Measurements from ENCODE around the gene NUDT5. TPM values are rescaled to one million over a fixed set of nuclear protein-coding genes. Genes with fewer than 3 reads are reported as not detected.

Gene NUDT5
- total and polyA plus RNA-seq, 7 experiments from 2014 or later = 24.5 to 89.4 (median 47.4) TPM

- intact Hi-C loops (cut with micrococcal nuclease) = no loop called here
- H3K27ac ChIP-seq (ENCODE audit: low read depth, low read length) = no peak overlapping the region
- Mint-ChIP-seq H3K9me3 (peaks cover 0 to 1% (median 0%) of the 10 kb centered on the region in 11 donors), H3K4me1 (peaks cover 0 to 13% (median 4%) of the 10 kb centered on the region in 7 donors), H3K4me3 (no peak overlapping the region), H3K36me3 (peaks cover 18 to 57% (median 34%) of the 10 kb centered on the region in 5 donors), H3K27ac (peak overlapping the region in 2 of 9 donors; percentile 45 to 52), H3K27me3 (no peaks in the 10 kb centered on the region)
- ChIA-PET POLR2A (interaction anchor here (0.6 kb wide), 1 partner anchor 876 kb away, joined by 4 read pairs; no protein-coding TSS in a partner anchor), CTCF (interaction anchor here (0.6 kb wide), 1 partner anchor 544 kb away, joined by 3 read pairs; no protein-coding TSS in a partner anchor)
- no peak for ATAC-seq
- no peaks in the 10 kb centered on the region for H3K4me1 ChIP-seq (ENCODE audit: control insufficient read depth in 2 of 2, insufficient read depth in 2 of 2, low read length in 2 of 2)
- H3K9me3 ChIP-seq (ENCODE audit: control insufficient read depth in 2 of 3, low read length in 3 of 3) = no peaks in the 10 kb centered on the region
- no peak for DNase-seq
- H3K36me3 ChIP-seq (ENCODE audit: control insufficient read depth in 2 of 3, insufficient read depth in 3 of 3, low read length in 3 of 3) = peaks cover 1 to 64% (median 5%) of the 10 kb centered on the region in 3 experiments
- no peak overlapping the region for H3K4me3 ChIP-seq (ENCODE audit: low read length)
- no peaks in the 10 kb centered on the region for H3K27me3 ChIP-seq (ENCODE audit: control insufficient read depth in 2 of 2, insufficient read depth in 2 of 2, low read length in 2 of 2)
Observed at GRCh38 chr10:12221323-12222298, 25.9 kb upstream of the NUDT5 start.

GRCh38 chr10:12218991-12219390 is 23.3 kb upstream of the NUDT5 start:
- Histone ChIP-seq H3K27me3 (ENCODE audit: control insufficient read depth in 2 of 2, insufficient read depth in 2 of 2, low read length in 2 of 2) (no peaks in the 10 kb centered on the region), H3K9me3 (ENCODE audit: control insufficient read depth in 2 of 3, low read length in 3 of 3) (no peaks in the 10 kb centered on the region), H3K4me3 (ENCODE audit: low read length) (no peak overlapping the region), H3K27ac (ENCODE audit: low read depth, low read length) (no peak overlapping the region), H3K36me3 (ENCODE audit: control insufficient read depth in 2 of 3, insufficient read depth in 3 of 3, low read length in 3 of 3) (peaks cover 3 to 57% (median 5%) of the 10 kb centered on the region in 3 experiments), H3K4me1 (ENCODE audit: control insufficient read depth in 2 of 2, insufficient read depth in 2 of 2, low read length in 2 of 2) (no peaks in the 10 kb centered on the region)
- intact Hi-C loops (cut with micrococcal nuclease) = no loop called here
- DNase-seq = no peak
- CTCF ChIA-PET = no interaction called here
- no peaks in the 10 kb centered on the region for H3K9me3 Mint-ChIP-seq
- peaks cover 19 to 43% (median 28%) of the 10 kb centered on the region in 5 donors for H3K36me3 Mint-ChIP-seq
- no peaks in the 10 kb centered on the region for H3K27me3 Mint-ChIP-seq
- H3K27ac Mint-ChIP-seq = peak overlapping the region in 1 of 9 donors; percentile 41
- POLR2A ChIA-PET = no interaction called here
- H3K4me3 Mint-ChIP-seq = no peak overlapping the region
- peaks cover 9 to 36% (median 20%) of the 10 kb centered on the region in 7 donors for H3K4me1 Mint-ChIP-seq
- no peak for ATAC-seq

- ChIA-PET POLR2A (interaction anchor here (0.7 to 1.8 kb wide), 5 partner anchors 16 to 186 kb away, joined by 3 to 5 read pairs (median 4); partner anchors contain the start of genes CDC123 and NUDT5), CTCF (interaction anchor here (0.6 to 3.4 kb wide), 14 partner anchors 10 to 687 kb away, joined by 3 to 17 read pairs (median 4); partner anchors contain the start of genes CDC123 and NUDT5)
- Histone ChIP-seq H3K27me3 (ENCODE audit: control insufficient read depth in 2 of 2, insufficient read depth in 2 of 2, low read length in 2 of 2) (no peaks in the 10 kb centered on the region), H3K27ac (ENCODE audit: low read depth, low read length) (peak overlapping the region; percentile 38), H3K4me3 (ENCODE audit: low read length) (no peak overlapping the region), H3K36me3 (ENCODE audit: control insufficient read depth in 2 of 3, insufficient read depth in 3 of 3, low read length in 3 of 3) (peaks cover 8 to 60% (median 17%) of the 10 kb centered on the region in 3 experiments), H3K9me3 (ENCODE audit: control insufficient read depth in 2 of 3, low read length in 3 of 3) (no peaks in the 10 kb centered on the region), H3K4me1 (ENCODE audit: control insufficient read depth in 2 of 2, insufficient read depth in 2 of 2, low read length in 2 of 2) (no peaks in the 10 kb centered on the region)
- Mint-ChIP-seq H3K36me3 (peaks cover 23 to 42% (median 33%) of the 10 kb centered on the region in 5 donors), H3K27ac (peak overlapping the region; percentile 73 to 96 (median 87)), H3K27me3 (no peaks in the 10 kb centered on the region), H3K9me3 (no peaks in the 10 kb centered on the region), H3K4me3 (peak overlapping the region; percentile 61 to 84 (median 72)), H3K4me1 (peaks cover 5 to 37% (median 20%) of the 10 kb centered on the region in 7 donors)
- DNase-seq (peak in 7 of 9 donors; percentile 27 to 62 (median 47)), ATAC-seq (peak; percentile 69)
- intact Hi-C loops (cut with micrococcal nuclease) = loop anchor here (1.0 to 2.0 kb wide), 6 partner anchors 18 to 688 kb away; partner anchors contain the start of genes CDC123 (in 1 of the 2) and NUDT5 (in 1 of the 2)
Observed at GRCh38 chr10:12214763-12215218, 19.1 kb upstream of the NUDT5 start.

- intact Hi-C loops (cut with micrococcal nuclease) = loop anchor here (1.0 to 2.0 kb wide), 5 partner anchors 19 to 688 kb away; partner anchors contain the start of gene NUDT5 (in 1 of the 2)
- peaks cover 5 to 36% (median 21%) of the 10 kb centered on the region in 7 donors for H3K4me1 Mint-ChIP-seq
- H3K36me3 ChIP-seq (ENCODE audit: control insufficient read depth in 2 of 3, insufficient read depth in 3 of 3, low read length in 3 of 3) = peaks cover 8 to 58% (median 17%) of the 10 kb centered on the region in 3 experiments
Observed at GRCh38 chr10:12214093-12214492, 18.4 kb upstream of the NUDT5 start.

GRCh38 chr10:12213621-12214020 is 17.9 kb upstream of the NUDT5 start:
- CTCF ChIA-PET = interaction anchor here (3.4 kb wide), 1 partner anchor 442 kb away, joined by 17 read pairs; no protein-coding TSS in a partner anchor
- H3K4me1 Mint-ChIP-seq = peaks cover 10 to 36% (median 26%) of the 10 kb centered on the region in 7 donors
- intact Hi-C loops (cut with micrococcal nuclease) = loop anchor here (1.0 to 2.0 kb wide), 5 partner anchors 19 to 689 kb away; partner anchors contain the start of gene NUDT5 (in 1 of the 2)

More at GRCh38 chr10:12214093-12214492, 18.4 kb upstream of the NUDT5 start:
- DNase-seq (no peak), ATAC-seq (no peak)
- no peaks in the 10 kb centered on the region for H3K9me3 ChIP-seq (ENCODE audit: control insufficient read depth in 2 of 3, low read length in 3 of 3)
- POLR2A ChIA-PET = interaction anchor here (1.8 kb wide), 1 partner anchor 18 kb away, joined by 5 read pairs; the partner anchor contains the start of genes CDC123 and NUDT5
- Mint-ChIP-seq H3K36me3 (peaks cover 23 to 42% (median 31%) of the 10 kb centered on the region in 5 donors), H3K4me3 (peak overlapping the region in 2 of 10 donors; percentile 79 to 84), H3K27me3 (no peaks in the 10 kb centered on the region), H3K27ac (peak overlapping the region in 6 of 9 donors; percentile 28 to 94 (median 80)), H3K9me3 (no peaks in the 10 kb centered on the region)
- no peak overlapping the region for H3K4me3 ChIP-seq (ENCODE audit: low read length)
- no peak overlapping the region for H3K27ac ChIP-seq (ENCODE audit: low read depth, low read length)
- H3K4me1 ChIP-seq (ENCODE audit: control insufficient read depth in 2 of 2, insufficient read depth in 2 of 2, low read length in 2 of 2) = no peaks in the 10 kb centered on the region
- CTCF ChIA-PET = interaction anchor here (0.6 to 3.4 kb wide), 7 partner anchors 17 to 442 kb away, joined by 3 to 17 read pairs (median 4); partner anchors contain the start of genes CDC123 and NUDT5
- no peaks in the 10 kb centered on the region for H3K27me3 ChIP-seq (ENCODE audit: control insufficient read depth in 2 of 2, insufficient read depth in 2 of 2, low read length in 2 of 2)

GRCh38 chr10:12212454-12212853 is 16.8 kb upstream of the NUDT5 start:
- H3K27me3 Mint-ChIP-seq = no peaks in the 10 kb centered on the region
- no peak overlapping the region for H3K4me3 ChIP-seq (ENCODE audit: low read length)
- ChIA-PET CTCF (no interaction called here), POLR2A (interaction anchor here (0.7 kb wide), 1 partner anchor 17 kb away, joined by 3 read pairs; the partner anchor contains the start of genes CDC123 and NUDT5)
- no peaks in the 10 kb centered on the region for H3K27me3 ChIP-seq (ENCODE audit: control insufficient read depth in 2 of 2, insufficient read depth in 2 of 2, low read length in 2 of 2)
- ATAC-seq (no peak), DNase-seq (no peak)
- peaks cover 18 to 43% (median 28%) of the 10 kb centered on the region in 5 donors for H3K36me3 Mint-ChIP-seq
- peak overlapping the region in 1 of 9 donors; percentile 15 for H3K27ac Mint-ChIP-seq
- H3K36me3 ChIP-seq (ENCODE audit: control insufficient read depth in 2 of 3, insufficient read depth in 3 of 3, low read length in 3 of 3) = peaks cover 8 to 58% (median 19%) of the 10 kb centered on the region in 3 experiments
- H3K4me1 ChIP-seq (ENCODE audit: control insufficient read depth in 2 of 2, insufficient read depth in 2 of 2, low read length in 2 of 2) = no peaks in the 10 kb centered on the region
- intact Hi-C loops (cut with micrococcal nuclease) = no loop called here
- no peak overlapping the region for H3K4me3 Mint-ChIP-seq
- H3K9me3 Mint-ChIP-seq = no peaks in the 10 kb centered on the region
- no peak overlapping the region for H3K27ac ChIP-seq (ENCODE audit: low read depth, low read length)
- peaks cover 15 to 41% (median 35%) of the 10 kb centered on the region in 7 donors for H3K4me1 Mint-ChIP-seq
- H3K9me3 ChIP-seq (ENCODE audit: control insufficient read depth in 2 of 3, low read length in 3 of 3) = no peaks in the 10 kb centered on the region

More at GRCh38 chr10:12213621-12214020, 17.9 kb upstream of the NUDT5 start:
- H3K27ac ChIP-seq (ENCODE audit: low read depth, low read length) = no peak overlapping the region
- POLR2A ChIA-PET = no interaction called here
- H3K36me3 ChIP-seq (ENCODE audit: control insufficient read depth in 2 of 3, insufficient read depth in 3 of 3, low read length in 3 of 3) = peaks cover 8 to 56% (median 17%) of the 10 kb centered on the region in 3 experiments
- H3K36me3 Mint-ChIP-seq = peaks cover 19 to 41% (median 28%) of the 10 kb centered on the region in 5 donors
- H3K27ac Mint-ChIP-seq = peak overlapping the region in 1 of 9 donors; percentile 88
- ATAC-seq = no peak
- H3K4me3 Mint-ChIP-seq = no peak overlapping the region
- no peak for DNase-seq
- H3K27me3 ChIP-seq (ENCODE audit: control insufficient read depth in 2 of 2, insufficient read depth in 2 of 2, low read length in 2 of 2) = no peaks in the 10 kb centered on the region
- H3K27me3 Mint-ChIP-seq = no peaks in the 10 kb centered on the region
- no peaks in the 10 kb centered on the region for H3K4me1 ChIP-seq (ENCODE audit: control insufficient read depth in 2 of 2, insufficient read depth in 2 of 2, low read length in 2 of 2)
- H3K4me3 ChIP-seq (ENCODE audit: low read length) = no peak overlapping the region
- H3K9me3 ChIP-seq (ENCODE audit: control insufficient read depth in 2 of 3, low read length in 3 of 3) = no peaks in the 10 kb centered on the region
- H3K9me3 Mint-ChIP-seq = no peaks in the 10 kb centered on the region
